GM18526 (cell line): ENCODE measurements around the gene MNT.

ENCODE experiments used
- POLR2A ChIP-seq: IDR thresholded peaks from 3 replicates; pipeline ENCODE4 v1.6.1; 2011; ENCODE audit not compliant: insufficient read length; ENCODE audit errors: extremely low read depth

The MNT gene

DNA sequence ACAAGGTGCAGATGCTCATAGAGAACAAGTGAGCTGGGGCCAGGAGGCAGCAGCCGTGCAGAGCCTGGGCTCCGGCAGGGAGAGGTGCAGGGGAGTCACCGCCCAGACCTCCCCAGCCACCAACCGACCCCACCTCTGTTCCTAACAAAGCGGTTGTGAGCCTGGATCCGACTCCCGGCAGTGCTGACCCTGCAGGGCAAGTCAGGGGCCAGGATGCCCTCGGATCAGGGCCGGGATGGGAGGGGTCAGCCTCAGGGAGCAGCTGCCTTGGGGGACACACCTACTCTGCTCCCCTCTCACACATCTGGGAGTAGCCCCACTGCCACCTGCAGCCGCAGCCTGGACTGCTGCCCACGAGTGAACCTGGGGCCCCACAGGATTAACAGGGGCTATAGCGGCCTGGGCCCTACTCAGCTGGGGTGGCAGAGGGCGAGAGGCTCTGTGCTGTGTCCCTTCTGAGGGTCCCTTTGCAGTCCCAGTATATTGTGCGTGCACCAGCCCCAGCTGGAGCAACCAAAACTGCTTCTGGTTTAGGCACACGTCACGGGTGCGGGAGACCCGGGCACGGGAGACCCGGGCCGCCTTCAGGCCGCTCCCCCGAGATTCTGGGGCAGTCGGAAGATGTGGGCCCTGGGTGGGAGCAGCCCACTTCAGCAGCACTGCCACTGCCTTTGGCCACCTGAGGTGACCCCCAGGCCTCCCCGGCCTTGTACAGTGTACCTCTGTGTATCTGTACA lies 21.2 kb downstream of the MNT start:
- no peak for TF ChIP-seq POLR2A

DNA sequence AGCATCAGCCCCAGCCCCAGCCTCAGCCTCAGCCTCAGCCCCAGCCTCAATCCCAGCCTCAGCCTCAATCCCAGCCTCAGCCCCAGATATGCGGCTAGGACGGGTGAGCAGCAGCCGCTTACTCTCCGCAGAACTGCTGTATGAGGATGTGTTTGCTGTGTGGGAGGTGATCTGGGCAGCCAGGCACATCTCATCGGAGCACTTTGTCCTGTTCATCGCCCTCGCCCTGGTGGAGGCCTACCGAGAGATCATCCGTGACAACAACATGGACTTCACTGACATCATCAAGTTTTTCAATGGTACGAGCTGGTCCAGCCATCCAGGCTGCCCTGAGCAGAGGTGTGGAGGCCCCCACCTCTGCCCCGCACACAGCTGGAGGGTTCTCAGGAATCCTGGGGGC lies 22.0 kb downstream of the MNT start:
- TF ChIP-seq POLR2A = no peak

DNA sequence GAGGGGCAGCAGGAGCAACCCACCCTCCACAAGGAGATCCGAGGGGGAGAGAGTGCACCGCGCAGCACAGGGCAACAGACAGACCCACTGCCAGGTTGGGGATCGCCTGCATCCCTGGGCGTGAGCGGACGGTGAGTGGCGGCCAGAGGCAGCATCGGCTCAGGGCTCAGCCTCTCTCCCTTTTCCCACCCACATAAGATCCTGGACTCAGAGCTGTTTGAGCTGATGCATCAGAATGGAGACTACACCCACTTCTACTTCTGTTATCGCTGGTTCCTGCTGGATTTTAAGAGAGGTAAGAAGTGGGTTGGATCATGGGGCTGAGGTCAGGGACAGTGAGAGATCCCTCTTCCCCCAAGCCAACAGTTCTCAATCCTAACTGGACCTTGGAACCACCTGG lies 23.2 kb downstream of the MNT start:
- TF ChIP-seq POLR2A = no peak

- no peak for TF ChIP-seq POLR2A
These were observed 24.8 kb downstream of the MNT start for GRCh38 chr17:2376107-2376506.

DNA sequence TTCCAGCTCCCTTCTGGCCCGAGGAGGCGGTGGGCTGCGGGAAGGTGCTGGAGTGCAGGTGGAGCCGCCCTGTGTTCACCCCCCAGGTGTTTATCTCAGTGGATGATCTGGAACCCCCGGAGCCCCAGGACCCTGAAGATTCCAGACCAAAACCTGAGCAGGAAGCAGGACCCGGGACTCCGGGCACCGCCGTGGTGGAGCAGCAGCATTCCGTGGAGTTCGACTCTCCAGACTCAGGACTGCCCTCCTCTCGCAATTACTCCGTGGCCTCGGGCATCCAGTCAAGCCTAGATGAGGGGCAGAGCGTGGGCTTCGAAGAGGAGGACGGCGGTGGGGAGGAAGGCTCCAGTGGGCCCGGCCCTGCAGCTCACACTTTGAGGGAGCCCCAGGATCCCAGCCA lies 25.5 kb downstream of the MNT start:
- TF ChIP-seq POLR2A = no peak

GRCh38 chr17:2374549-2375285 lies 26.1 kb downstream of the MNT start:
- TF ChIP-seq POLR2A = no peak

DNA sequence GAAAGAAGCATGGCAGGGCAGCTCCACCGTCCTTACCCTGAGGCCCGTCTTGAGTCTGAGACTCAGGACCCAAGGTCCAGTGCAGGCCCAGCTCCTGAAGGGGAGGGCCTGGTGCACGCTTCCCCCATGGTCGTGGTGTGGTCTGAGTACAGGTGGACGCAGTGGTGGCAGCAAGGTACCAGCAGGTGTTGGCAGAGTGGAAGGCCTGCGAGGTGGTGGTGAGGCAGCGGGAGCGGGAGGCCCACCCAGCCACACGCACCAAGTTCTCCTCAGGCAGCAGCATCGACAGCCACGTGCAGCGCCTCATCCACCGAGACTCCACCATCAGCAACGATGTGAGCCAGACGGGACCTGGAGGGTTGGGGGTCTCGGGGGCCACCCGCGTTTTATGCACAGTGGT lies 27.7 kb downstream of the MNT start:
- no peak for TF ChIP-seq POLR2A

GRCh38 chr17:2372681-2373080 lies 28.2 kb downstream of the MNT start:
- no peak for TF ChIP-seq POLR2A

GRCh38 chr17:2372180-2372579 lies 28.7 kb downstream of the MNT start:
- TF ChIP-seq POLR2A = no peak

GRCh38 chr17:2371183-2372130 lies 29.4 kb downstream of the MNT start:
- TF ChIP-seq POLR2A = no peak

DNA sequence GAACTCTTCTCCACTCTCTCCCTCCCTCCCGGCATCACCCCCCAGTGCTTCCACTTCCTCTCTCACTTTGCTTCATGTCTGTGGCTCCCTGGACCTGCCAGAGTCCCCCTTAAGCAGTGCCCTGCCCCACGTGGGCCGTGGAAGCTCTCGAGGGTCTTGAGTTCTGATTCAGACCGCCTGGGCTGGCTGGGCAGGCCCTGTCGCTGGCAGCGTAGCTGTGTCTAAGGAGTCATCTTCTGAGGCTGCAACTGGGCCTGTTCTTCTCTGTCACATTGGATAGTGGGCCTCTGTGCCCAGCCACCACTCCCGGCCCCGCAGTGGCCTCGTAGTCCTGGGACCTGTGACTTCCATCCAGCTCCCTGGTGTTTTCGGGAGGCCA lies 30.7 kb downstream of the MNT start:
- TF ChIP-seq POLR2A = no peak

DNA sequence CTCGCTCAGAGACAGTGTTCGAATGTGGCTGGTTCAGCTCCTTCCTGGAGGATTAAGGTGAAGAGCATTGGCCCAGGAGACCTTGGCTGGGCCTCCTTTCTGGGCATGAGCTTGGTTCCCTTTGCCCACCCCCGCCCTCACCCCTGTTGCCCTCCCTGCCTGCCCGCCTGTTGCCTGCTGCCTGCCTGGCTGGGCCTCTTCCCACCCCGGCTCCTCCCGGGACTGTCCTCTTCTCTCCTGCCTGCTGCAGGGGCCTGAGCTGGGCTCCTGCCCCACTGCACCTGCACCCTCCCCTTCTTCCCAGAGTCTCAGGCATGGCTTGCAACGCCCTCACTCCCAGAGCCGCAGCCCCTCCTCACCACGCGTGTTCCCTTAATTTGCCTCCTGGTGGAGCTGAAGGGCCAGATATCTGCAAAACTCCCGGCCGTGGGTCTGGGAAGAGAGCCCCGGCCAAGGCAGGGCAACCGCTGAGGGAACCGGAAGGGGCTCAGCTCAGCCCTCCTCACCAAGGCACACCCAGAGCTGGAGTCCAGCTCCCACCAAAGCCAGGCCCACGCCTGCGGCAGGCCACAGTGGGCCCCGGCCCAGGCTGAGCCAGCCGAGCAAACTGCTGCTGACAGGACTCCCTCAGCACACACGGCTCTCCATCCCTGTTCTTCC lies 31.2 kb downstream of the MNT start:
- TF ChIP-seq POLR2A = no peak

- TF ChIP-seq POLR2A = no peak
These were observed 31.8 kb downstream of the MNT start for GRCh38 chr17:2369039-2369438.

GRCh38 chr17:2368359-2368758 lies 32.5 kb downstream of the MNT start:
- TF ChIP-seq POLR2A = no peak
